Activated CD8-positive, alpha-beta T cell treated with anti-CD3 and anti-CD28 coated beads, Interleukin-2, amount 10 ng/mL, durations not matched to agents 7 days and 5 days (primary cell): ENCODE data around the gene XPO5. TPM values are rescaled to one million over a fixed set of nuclear protein-coding genes. Genes with fewer than 3 reads are reported as not detected.
"Not testable (repeated sequence)": the region's sequence is repeated elsewhere in the genome, so short reads cannot be mapped to it uniquely, and the experiment has no call there.

Experiments used
- ATAC-seq: fragments of 150-1000 bp; cut with Tn5 transposase; one replicate; pipeline ENCODE4 v1.10.0; 2021; ENCODE audit warnings: moderate library complexity
- CTCF ChIA-PET: fragments of 350-600 bp; sonication (Branson Sonifier 250); formaldehyde crosslinking; loops from one replicate; lab custom pipeline; 2021; ENCODE audit warnings: antibody characterized with exemption; lab: Charles Lee
- POLR2A ChIA-PET: fragments of 350-600 bp; sonication (Branson Sonifier 250); formaldehyde crosslinking; loops from one replicate; lab custom pipeline; 2021; ENCODE audit warnings: antibody characterized with exemption; lab: Charles Lee
- DNase-seq: peaks from one replicate; pipeline ENCODE4 v3.0.0-alpha.2; 2020
- H3K27ac Mint-ChIP-seq: one replicate; pipeline ENCODE4 v1.8.0; 2021; ENCODE audit warnings: mild to moderate bottlenecking, mixed read lengths
- H3K27me3 Mint-ChIP-seq: one replicate; pipeline ENCODE4 v1.8.0; 2021; ENCODE audit warnings: low read depth, mixed read lengths
- H3K36me3 Mint-ChIP-seq: one replicate; pipeline ENCODE4 v1.8.0; 2021; ENCODE audit warnings: low read depth, mixed read lengths
- H3K4me1 Mint-ChIP-seq: one replicate; pipeline ENCODE4 v1.8.0; 2021; ENCODE audit warnings: low read depth, mixed read lengths
- H3K4me3 Mint-ChIP-seq: one replicate; pipeline ENCODE4 v1.8.0; 2021; ENCODE audit warnings: mild to moderate bottlenecking, mixed read lengths
- H3K9me3 Mint-ChIP-seq: one replicate; pipeline ENCODE4 v1.8.0; 2022; ENCODE audit warnings: mixed read lengths; ENCODE audit not compliant: insufficient read depth
- total RNA-seq, 2 experiments: library from RNA; stranded (reverse); gene quantifications; one replicate each; pipeline ENCODE4 v1.2.3, GENCODE V29; 2021

The XPO5 gene
- total RNA-seq, 2 experiments from 2014 or later, result 57.6 to 62.1 TPM

GRCh38 chr6:43584892-43585570 is 9.2 kb upstream of the XPO5 start:
- Mint-ChIP-seq H3K4me1 (peaks cover 40% of the 10 kb centered on the region), H3K27me3 (no peaks in the 10 kb centered on the region), H3K4me3 (peak overlapping the region; percentile 54), H3K36me3 (peaks cover 67% of the 10 kb centered on the region), H3K9me3 (no peaks in the 10 kb centered on the region), H3K27ac (peak overlapping the region; percentile 86)
- POLR2A ChIA-PET, result interaction anchor here (0.9 to 1.2 kb wide), 2 partner anchors 9 to 45 kb away, joined by 4 to 5 read pairs; partner anchors contain the start of genes POLH and XPO5
- DNase-seq (peak; percentile 77), ATAC-seq (peak; percentile 90)
- CTCF ChIA-PET, result interaction anchor here (0.8 to 3.5 kb wide), 6 partner anchors 9 to 215 kb away, joined by 3 to 15 read pairs (median 4); partner anchors contain the start of genes POLH, XPO5 and ZNF318

- H3K4me3 Mint-ChIP-seq, result no peak overlapping the region
- POLR2A ChIA-PET, result no interaction called here
- peaks cover 57% of the 10 kb centered on the region for H3K4me1 Mint-ChIP-seq
- CTCF ChIA-PET, result interaction anchor here (1.3 to 3.5 kb wide), 2 partner anchors 25 to 76 kb away, joined by 3 to 15 read pairs; no protein-coding TSS in a partner anchor
- no peaks in the 10 kb centered on the region for H3K9me3 Mint-ChIP-seq
- H3K36me3 Mint-ChIP-seq, result peaks cover 68% of the 10 kb centered on the region
- H3K27ac Mint-ChIP-seq, result no peak overlapping the region
- ATAC-seq (no peak), DNase-seq (no peak)
- no peaks in the 10 kb centered on the region for H3K27me3 Mint-ChIP-seq
Measured at GRCh38 chr6:43582911-43583310, 7.1 kb upstream of the XPO5 start.

GRCh38 chr6:43579171-43579570 is 3.3 kb upstream of the XPO5 start:
- peaks cover 50% of the 10 kb centered on the region for H3K4me1 Mint-ChIP-seq
- no peak for DNase-seq
- no peaks in the 10 kb centered on the region for H3K27me3 Mint-ChIP-seq
- H3K9me3 Mint-ChIP-seq, result no peaks in the 10 kb centered on the region
- no peak for ATAC-seq
- ChIA-PET CTCF (interaction anchor here (1.3 to 3.0 kb wide), 2 partner anchors 8 to 29 kb away, joined by 4 to 10 read pairs; no protein-coding TSS in a partner anchor), POLR2A (interaction anchor here (1.8 kb wide), 1 partner anchor 51 kb away, joined by 6 read pairs; the partner anchor contains the start of gene GTPBP2)
- peak overlapping the region; percentile 70 for H3K27ac Mint-ChIP-seq
- peaks cover 56% of the 10 kb centered on the region for H3K36me3 Mint-ChIP-seq
- H3K4me3 Mint-ChIP-seq, result peak overlapping the region; percentile 97

GRCh38 chr6:43578748-43579147 is 2.9 kb upstream of the XPO5 start:
- H3K36me3 Mint-ChIP-seq, result peaks cover 52% of the 10 kb centered on the region
- POLR2A ChIA-PET, result interaction anchor here (1.8 kb wide), 1 partner anchor 51 kb away, joined by 6 read pairs; the partner anchor contains the start of gene GTPBP2
- peak overlapping the region; percentile 70 for H3K27ac Mint-ChIP-seq
- no peaks in the 10 kb centered on the region for H3K9me3 Mint-ChIP-seq
- CTCF ChIA-PET, result interaction anchor here (1.3 to 3.0 kb wide), 2 partner anchors 8 to 29 kb away, joined by 4 to 10 read pairs; no protein-coding TSS in a partner anchor
- peak overlapping the region; percentile 97 for H3K4me3 Mint-ChIP-seq
- no peaks in the 10 kb centered on the region for H3K27me3 Mint-ChIP-seq
- ATAC-seq (no peak), DNase-seq (no peak)
- H3K4me1 Mint-ChIP-seq, result peaks cover 47% of the 10 kb centered on the region

- peak overlapping the region; percentile 89 for H3K27ac Mint-ChIP-seq
- peak overlapping the region; percentile 97 for H3K4me3 Mint-ChIP-seq
- peaks cover 48% of the 10 kb centered on the region for H3K4me1 Mint-ChIP-seq
- H3K27me3 Mint-ChIP-seq, result no peaks in the 10 kb centered on the region
- no peaks in the 10 kb centered on the region for H3K9me3 Mint-ChIP-seq
- ChIA-PET POLR2A (interaction anchor here (0.8 to 2.5 kb wide), 4 partner anchors 10 to 58 kb away, joined by 3 to 15 read pairs (median 6); partner anchors contain the start of genes GTPBP2, POLR1C and YIPF3), CTCF (interaction anchor here (1.2 to 1.5 kb wide), 3 partner anchors 10 to 69 kb away, joined by 3 to 5 read pairs (median 4); no protein-coding TSS in a partner anchor)
- DNase-seq (no peak), ATAC-seq (no peak)
- peaks cover 55% of the 10 kb centered on the region for H3K36me3 Mint-ChIP-seq
Measured at GRCh38 chr6:43575105-43575771, 600 bp downstream of the XPO5 start.

GRCh38 chr6:43572015-43572414 is 3.8 kb downstream of the XPO5 start:
- no peak for ATAC-seq
- no peak overlapping the region for H3K4me3 Mint-ChIP-seq
- peaks cover 49% of the 10 kb centered on the region for H3K36me3 Mint-ChIP-seq
- no peak overlapping the region for H3K27ac Mint-ChIP-seq
- H3K27me3 Mint-ChIP-seq, result no peaks in the 10 kb centered on the region
- peaks cover 23% of the 10 kb centered on the region for H3K4me1 Mint-ChIP-seq
- ChIA-PET POLR2A (interaction anchor here (0.9 to 1.0 kb wide), 2 partner anchors 15 to 51 kb away, joined by 3 to 4 read pairs; no protein-coding TSS in a partner anchor), CTCF (interaction anchor here (1.6 kb wide), 1 partner anchor 36 kb away, joined by 6 read pairs; no protein-coding TSS in a partner anchor)
- no peak for DNase-seq
- H3K9me3 Mint-ChIP-seq, result no peaks in the 10 kb centered on the region

- CTCF ChIA-PET, result interaction anchor here (1.2 to 1.6 kb wide), 2 partner anchors 8 to 37 kb away, joined by 4 to 6 read pairs; no protein-coding TSS in a partner anchor
- Mint-ChIP-seq H3K4me3 (no peak overlapping the region), H3K27ac (peak overlapping the region; percentile 36), H3K27me3 (no peaks in the 10 kb centered on the region), H3K4me1 (peaks cover 23% of the 10 kb centered on the region), H3K9me3 (no peaks in the 10 kb centered on the region), H3K36me3 (peaks cover 47% of the 10 kb centered on the region)
- no peak for DNase-seq
- POLR2A ChIA-PET, result interaction anchor here (0.9 to 1.0 kb wide), 2 partner anchors 14 to 50 kb away, joined by 3 to 4 read pairs; no protein-coding TSS in a partner anchor
- ATAC-seq, result no peak
Measured at GRCh38 chr6:43570876-43571441, 4.9 kb downstream of the XPO5 start.

- Mint-ChIP-seq H3K36me3 (peaks cover 59% of the 10 kb centered on the region), H3K27me3 (no peaks in the 10 kb centered on the region), H3K4me3 (no peak overlapping the region), H3K27ac (no peak overlapping the region), H3K4me1 (no peaks in the 10 kb centered on the region), H3K9me3 (no peaks in the 10 kb centered on the region)
- no peak for ATAC-seq
- ChIA-PET CTCF (no interaction called here), POLR2A (no interaction called here)
- no peak for DNase-seq
Measured at GRCh38 chr6:43559328-43559727, 16.5 kb downstream of the XPO5 start.

- H3K4me1 Mint-ChIP-seq, DNase-seq, H3K9me3 Mint-ChIP-seq, ATAC-seq, H3K27ac Mint-ChIP-seq, H3K4me3 Mint-ChIP-seq, POLR2A ChIA-PET, H3K27me3 Mint-ChIP-seq, CTCF ChIA-PET: not testable (repeated sequence)
- H3K36me3 Mint-ChIP-seq, result peaks cover 65% of the 10 kb centered on the region
Measured at GRCh38 chr6:43557620-43558019, 18.2 kb downstream of the XPO5 start.

- Mint-ChIP-seq H3K4me3 (no peak overlapping the region), H3K27me3 (no peaks in the 10 kb centered on the region), H3K9me3 (no peaks in the 10 kb centered on the region), H3K36me3 (peaks cover 64% of the 10 kb centered on the region), H3K27ac (no peak overlapping the region), H3K4me1 (peaks cover 2% of the 10 kb centered on the region)
- CTCF ChIA-PET, result no interaction called here
- POLR2A ChIA-PET, result interaction anchor here (1.1 kb wide), 1 partner anchor 8 kb away, joined by 3 read pairs; no protein-coding TSS in a partner anchor
- ATAC-seq (no peak), DNase-seq (no peak)
Measured at GRCh38 chr6:43547222-43547621, 28.6 kb downstream of the XPO5 start.

GRCh38 chr6:43544461-43544860 is 31.4 kb downstream of the XPO5 start:
- POLR2A ChIA-PET, result no interaction called here
- CTCF ChIA-PET, result no interaction called here

More at GRCh38 chr6:43544461-43544860, 31.4 kb downstream of the XPO5 start:
- ATAC-seq (no peak), DNase-seq (no peak)
- H3K27me3 Mint-ChIP-seq, result no peaks in the 10 kb centered on the region
- no peak overlapping the region for H3K27ac Mint-ChIP-seq
- H3K4me1 Mint-ChIP-seq, result peaks cover 2% of the 10 kb centered on the region
- H3K36me3 Mint-ChIP-seq, result peaks cover 58% of the 10 kb centered on the region
- no peaks in the 10 kb centered on the region for H3K9me3 Mint-ChIP-seq
- no peak overlapping the region for H3K4me3 Mint-ChIP-seq
